ENCODE data around the gene TBC1D23. TPM values are rescaled to one million over a fixed set of nuclear protein-coding genes. Genes with fewer than 3 reads are reported as not detected.

The TBC1D23 gene
- total and polyA plus RNA-seq, 2 of the 13 experiments (the other 11 are each of a cell fraction or from before 2014, with no cell fraction given), result 28.7 to 35.4 TPM

- TF ChIP-seq NCOA2 (CRISPR knock-in tag; IDR thresholded peaks at IDR 0.05) (peak; percentile 17; the same call in 1 of the 2 replicates), ZNF766 (CRISPR knock-in tag; IDR thresholded peaks at IDR 0.05; ENCODE audit: borderline replicate concordance) (peak; percentile 66; the same call in 1 of the 2 replicates), RERE (CRISPR knock-in tag; IDR thresholded peaks at IDR 0.05; ENCODE audit: low read depth) (0 out of 2 replicates have a peak, but pooled peaks have one; percentile 31), PRDM10 (CRISPR knock-in tag; IDR thresholded peaks at IDR 0.05; ENCODE audit: low read depth) (peak; percentile 55; the same call in 1 of the 2 replicates), NFE2L2 (IDR thresholded peaks at IDR 0.05; ENCODE audit: low read length) (no peak), CREBL2 (CRISPR knock-in tag; IDR thresholded peaks at IDR 0.05; ENCODE audit: borderline replicate concordance) (no peak), HMGA1 (CRISPR knock-in tag; conservative IDR thresholded peaks at IDR 0.05) (no peak), THRA (CRISPR knock-in tag; IDR thresholded peaks at IDR 0.05; ENCODE audit: borderline replicate concordance) (0 out of 2 replicates have a peak, but pooled peaks have one; percentile 42), ZNF510 (CRISPR knock-in tag; IDR thresholded peaks at IDR 0.05; ENCODE audit: low read depth) (peak; percentile 69), ZBTB20 (CRISPR knock-in tag; IDR thresholded peaks at IDR 0.05; ENCODE audit: borderline replicate concordance, low read depth) (peak; percentile 69; the same call in 1 of the 2 replicates), FOXA1 (IDR thresholded peaks at IDR 0.05) (no peak), FOXA1 (CRISPR knock-in tag; IDR thresholded peaks at IDR 0.05) (peak; percentile 62), PLRG1 (conservative IDR thresholded peaks at IDR 0.05) (no peak), ZNF839 (CRISPR knock-in tag; IDR thresholded peaks at IDR 0.05; ENCODE audit: borderline replicate concordance) (no peak), ZNF841 (CRISPR knock-in tag; IDR thresholded peaks at IDR 0.05; ENCODE audit: borderline replicate concordance) (no peak), STAG1 (CRISPR knock-in tag; IDR thresholded peaks at IDR 0.05) (no peak), MIER3 (CRISPR knock-in tag; IDR thresholded peaks at IDR 0.05; ENCODE audit: borderline replicate concordance) (peak; percentile 79; the same call in 1 of the 2 replicates), CBX1 (IDR thresholded peaks at IDR 0.05; ENCODE audit: low read depth) (peak; percentile 3), TGIF2 (CRISPR knock-in tag; IDR thresholded peaks at IDR 0.05) (peak; percentile 22; the same call in 1 of the 2 replicates), GATAD1 (CRISPR knock-in tag; IDR thresholded peaks at IDR 0.05) (peak; percentile 97)
Measured at GRCh38 chr3:100260685-100261484, at the start of gene TBC1D23 (continued).

Data from HepG2 (cell line).